Measurements from ENCODE around the gene MMP23B.

GRCh38 chr1:1599030-1599934, 32.7 kb upstream of the MMP23B start:
- TF ChIP-seq POLR2A (IDR thresholded peaks at IDR 0.05; ENCODE audit: low read length) (no peak), GATA1 (IDR thresholded peaks at IDR 0.05; ENCODE audit: low read depth, low read length) (no peak)

All from erythroblast (primary cell).